HG02588 (cell line): ENCODE data around the gene SLMAP.
"Not testable (repeated sequence)": the region's sequence is repeated elsewhere in the genome, so short reads cannot be mapped to it uniquely, and the experiment has no call there.

Experiments
- ATAC-seq: cut with Tn5 transposase; IDR thresholded peaks from one replicate; pipeline ENCODE4 v1.9.1; 2021; ENCODE audit warnings: mild to moderate bottlenecking, moderate library complexity; ENCODE audit not compliant: unreplicated experiment

The SLMAP gene

GRCh38 chr3:57877116-57877515 is 121.0 kb downstream of the SLMAP start:
- ATAC-seq: no peak

- not testable (repeated sequence) for ATAC-seq
Measured at GRCh38 chr3:57884436-57884835, 128.3 kb downstream of the SLMAP start.

GRCh38 chr3:57889807-57890206 is 133.7 kb downstream of the SLMAP start:
- ATAC-seq: no peak

- no peak for ATAC-seq
Measured at GRCh38 chr3:57890874-57891273, 134.8 kb downstream of the SLMAP start.

GRCh38 chr3:57892423-57892822 is 136.3 kb downstream of the SLMAP start:
- ATAC-seq: no peak

- no peak for ATAC-seq
Measured at GRCh38 chr3:57893156-57893555, 137.0 kb downstream of the SLMAP start.

- no peak for ATAC-seq
Measured at GRCh38 chr3:57893668-57894067, 137.6 kb downstream of the SLMAP start.

GRCh38 chr3:57896031-57896430 is 139.9 kb downstream of the SLMAP start:
- no peak for ATAC-seq

GRCh38 chr3:57896691-57897090 is 140.6 kb downstream of the SLMAP start:
- no peak for ATAC-seq

GRCh38 chr3:57900786-57901185 is 144.7 kb downstream of the SLMAP start:
- no peak for ATAC-seq

- no peak for ATAC-seq
Measured at GRCh38 chr3:57903124-57903890, 147.2 kb downstream of the SLMAP start.

GRCh38 chr3:57910990-57911389 is 154.9 kb downstream of the SLMAP start:
- ATAC-seq: no peak

- no peak for ATAC-seq
Measured at GRCh38 chr3:57911593-57911992, 155.5 kb downstream of the SLMAP start.

- no peak for ATAC-seq
Measured at GRCh38 chr3:57917601-57918000, 161.5 kb downstream of the SLMAP start.

- no peak for ATAC-seq
Measured at GRCh38 chr3:57918123-57918837, 162.2 kb downstream of the SLMAP start.

GRCh38 chr3:57919987-57920386 is 163.9 kb downstream of the SLMAP start:
- ATAC-seq: no peak

- no peak for ATAC-seq
Measured at GRCh38 chr3:57923101-57923500, 167.0 kb downstream of the SLMAP start.

- ATAC-seq: no peak
Measured at GRCh38 chr3:57923752-57924151, 167.6 kb downstream of the SLMAP start.

GRCh38 chr3:57927166-57927565 is 171.1 kb downstream of the SLMAP start:
- no peak for ATAC-seq

GRCh38 chr3:57927916-57928315 is 171.8 kb downstream of the SLMAP start:
- no peak for ATAC-seq

- ATAC-seq: no peak
Measured at GRCh38 chr3:57928511-57928910, 172.4 kb downstream of the SLMAP start.

- ATAC-seq: no peak
Measured at GRCh38 chr3:57929988-57930387, 173.9 kb downstream of the SLMAP start.
